Retina (tissue), 1 donor: ENCODE measurements around the gene GATA1.
A peak's percentile ranks its signal among the peaks of the same experiment; 100 is the strongest.

Source experiments
- DNase-seq: peaks from one replicate; pipeline ENCODE4 v3.0.0-alpha.2; 2016

GATA1 gene

DNA sequence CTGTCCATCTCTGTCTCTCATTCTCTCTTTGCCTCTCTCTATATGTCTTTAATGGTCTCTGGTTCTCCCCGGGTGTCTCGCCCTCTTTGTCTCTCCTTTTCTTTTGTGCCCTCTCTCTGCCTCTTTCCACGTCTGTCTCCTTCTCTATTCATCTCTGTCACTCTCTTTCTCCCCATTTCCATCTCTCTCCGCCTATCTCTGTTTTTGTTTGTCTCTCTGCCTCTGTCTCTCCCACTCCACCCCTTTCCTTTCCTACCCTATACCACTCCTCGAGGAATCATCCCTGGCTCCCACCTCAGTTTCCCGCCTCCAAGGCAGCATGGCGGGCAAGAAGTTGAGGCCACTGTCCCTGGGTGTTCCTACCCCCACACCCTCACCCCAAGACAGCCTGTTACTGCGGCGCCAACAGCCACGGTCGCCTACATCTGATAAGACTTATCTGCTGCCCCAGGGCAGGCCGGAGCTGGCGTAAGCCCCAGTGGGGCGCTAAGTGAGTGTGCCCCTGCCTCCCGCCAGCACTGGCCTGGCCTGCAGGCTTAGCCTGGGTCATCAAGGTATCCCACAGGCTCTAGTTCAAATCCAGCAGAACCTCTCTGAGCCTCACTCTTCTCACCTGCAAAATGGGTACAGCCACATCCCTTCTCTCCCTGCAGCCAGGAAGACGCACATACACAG is 713 bp upstream of the GATA1 start:
- no peak for DNase-seq

DNA sequence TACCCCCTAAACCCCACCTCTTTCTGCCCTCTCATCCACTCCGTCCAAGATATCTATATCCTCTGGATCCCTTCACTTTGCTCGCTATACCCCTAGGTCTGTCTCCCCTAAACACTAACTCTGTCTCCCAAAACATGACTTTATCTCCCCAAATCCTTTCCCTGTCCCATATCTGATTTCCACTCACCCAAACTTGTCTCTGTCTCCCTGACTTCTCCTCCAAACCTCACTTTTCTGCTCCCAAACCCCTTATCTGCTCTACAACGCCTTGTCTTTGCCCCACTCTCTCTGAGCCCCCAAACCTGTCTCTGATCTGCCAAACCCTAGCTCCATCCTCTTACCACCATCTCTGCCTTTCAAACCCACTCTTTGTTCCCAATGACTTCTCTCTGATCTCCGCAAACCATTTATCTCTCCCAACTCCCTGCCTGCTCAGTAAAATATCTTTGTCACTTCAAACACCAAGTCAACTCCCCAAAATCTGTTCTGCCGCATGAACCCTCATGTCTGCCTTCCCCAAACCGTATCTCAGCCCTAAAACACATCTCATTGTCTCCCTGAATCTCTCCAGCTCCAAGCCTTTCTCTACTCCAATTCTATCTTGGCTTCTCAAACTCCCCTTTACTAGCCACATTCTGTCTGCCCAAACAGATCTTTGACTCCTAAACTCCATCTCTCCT is 575 bp downstream of the GATA1 start:
- DNase-seq = no peak

DNA sequence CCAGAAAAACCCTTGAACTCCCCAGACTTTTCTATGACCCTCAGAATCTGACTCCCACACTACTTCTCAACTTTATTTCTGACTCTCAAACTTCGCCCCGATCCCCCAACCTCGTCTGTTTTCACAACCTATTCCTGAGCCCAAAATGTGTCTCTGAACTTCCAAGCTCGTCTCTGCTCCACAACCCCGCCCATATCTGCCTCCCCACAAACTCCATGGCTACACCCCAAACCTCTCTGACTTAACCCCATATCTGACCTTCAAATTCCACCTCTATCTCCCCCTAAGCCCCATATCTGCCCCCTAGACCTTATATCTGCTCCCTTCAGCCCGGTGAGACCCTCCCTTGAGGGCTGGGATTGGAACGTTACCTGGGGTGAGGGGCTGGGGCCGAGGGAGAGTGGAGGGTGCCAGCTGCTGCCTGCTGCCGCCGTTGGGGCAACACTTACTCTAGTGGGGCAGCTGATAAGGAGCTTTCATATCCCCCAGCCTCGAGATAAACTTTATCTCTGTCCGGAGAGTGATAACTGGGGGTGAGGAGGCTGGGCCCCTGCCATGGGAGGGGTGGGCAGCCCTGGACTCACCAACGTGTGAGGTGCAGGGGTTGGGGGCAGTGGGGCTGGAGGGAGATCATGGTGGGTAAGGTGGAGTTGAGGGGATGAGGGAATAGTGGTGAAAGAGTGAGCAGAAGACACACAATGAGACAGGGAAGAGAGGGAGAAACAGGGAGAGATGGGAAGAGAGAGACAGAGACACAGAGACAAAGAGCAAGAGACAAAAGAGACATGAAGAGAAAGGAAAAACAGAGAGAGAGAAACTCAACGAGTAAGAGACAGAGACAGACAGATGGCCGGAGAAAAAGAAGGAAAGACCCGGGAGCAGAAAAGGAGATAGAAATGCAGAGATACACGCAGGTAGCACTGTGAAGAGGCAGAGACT is 1.4 kb downstream of the GATA1 start:
- DNase-seq = no peak

DNA sequence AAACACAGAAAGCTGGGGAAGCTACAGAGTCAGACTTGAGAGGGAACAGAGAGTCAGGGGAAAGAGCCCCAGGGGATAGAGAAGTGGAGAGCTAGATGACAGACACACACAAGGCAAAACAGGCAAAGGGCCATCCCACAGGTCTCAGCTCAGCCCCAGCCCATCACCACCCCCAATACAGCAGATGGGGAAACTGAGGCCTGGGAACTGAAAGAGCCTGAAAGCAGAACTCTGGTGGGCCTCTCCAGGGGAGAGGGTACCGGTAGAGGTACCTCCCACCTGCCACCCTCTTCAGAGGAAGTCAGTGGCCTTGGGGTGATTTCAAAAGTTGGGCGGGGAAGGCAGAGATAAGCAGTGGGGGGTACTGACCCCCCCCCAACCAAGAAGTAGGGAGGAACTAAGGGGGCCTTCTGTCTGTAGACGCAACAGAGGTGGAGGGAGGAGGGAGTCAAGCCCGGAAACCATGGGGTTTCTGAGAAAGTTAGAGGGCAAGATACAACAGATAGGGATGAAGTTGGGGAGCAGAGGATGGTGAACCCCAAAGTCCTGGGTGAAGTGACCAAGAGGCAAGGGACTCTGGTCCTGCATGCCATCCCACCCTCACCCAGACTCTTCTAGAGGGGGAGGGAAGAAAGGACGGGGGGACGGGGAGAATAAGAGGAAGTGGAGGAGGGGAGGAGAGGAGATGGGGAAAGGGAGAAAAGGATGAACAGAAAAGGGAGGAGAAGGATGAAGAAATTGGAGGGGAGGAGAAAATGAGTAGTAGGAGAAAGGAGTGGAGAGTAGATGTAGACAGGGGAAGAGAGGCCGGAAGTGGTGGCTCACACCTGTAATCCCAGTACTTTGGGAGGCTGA is 3.2 kb downstream of the GATA1 start:
- no peak for DNase-seq

DNA sequence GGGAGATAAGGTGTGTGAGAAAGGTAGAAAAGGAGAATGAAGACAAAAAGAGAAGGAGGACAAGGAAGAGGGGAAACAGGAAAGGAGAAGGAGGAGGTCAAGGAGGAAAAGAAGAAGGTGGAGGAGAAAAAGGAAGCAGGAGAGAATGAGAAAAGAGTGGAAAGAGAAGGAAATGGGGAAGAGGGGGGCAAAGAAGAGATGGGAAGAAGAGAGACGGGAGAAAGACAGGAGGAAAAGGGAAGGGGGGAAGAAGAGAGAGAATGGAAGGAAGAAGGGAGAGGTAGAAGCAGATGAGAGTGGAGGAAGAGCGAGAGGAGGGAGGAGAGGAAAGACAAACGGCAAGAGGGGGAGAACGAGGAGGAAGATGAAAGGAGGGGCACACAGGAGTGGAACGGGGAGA is 4.1 kb downstream of the GATA1 start:
- DNase-seq = no peak

DNA sequence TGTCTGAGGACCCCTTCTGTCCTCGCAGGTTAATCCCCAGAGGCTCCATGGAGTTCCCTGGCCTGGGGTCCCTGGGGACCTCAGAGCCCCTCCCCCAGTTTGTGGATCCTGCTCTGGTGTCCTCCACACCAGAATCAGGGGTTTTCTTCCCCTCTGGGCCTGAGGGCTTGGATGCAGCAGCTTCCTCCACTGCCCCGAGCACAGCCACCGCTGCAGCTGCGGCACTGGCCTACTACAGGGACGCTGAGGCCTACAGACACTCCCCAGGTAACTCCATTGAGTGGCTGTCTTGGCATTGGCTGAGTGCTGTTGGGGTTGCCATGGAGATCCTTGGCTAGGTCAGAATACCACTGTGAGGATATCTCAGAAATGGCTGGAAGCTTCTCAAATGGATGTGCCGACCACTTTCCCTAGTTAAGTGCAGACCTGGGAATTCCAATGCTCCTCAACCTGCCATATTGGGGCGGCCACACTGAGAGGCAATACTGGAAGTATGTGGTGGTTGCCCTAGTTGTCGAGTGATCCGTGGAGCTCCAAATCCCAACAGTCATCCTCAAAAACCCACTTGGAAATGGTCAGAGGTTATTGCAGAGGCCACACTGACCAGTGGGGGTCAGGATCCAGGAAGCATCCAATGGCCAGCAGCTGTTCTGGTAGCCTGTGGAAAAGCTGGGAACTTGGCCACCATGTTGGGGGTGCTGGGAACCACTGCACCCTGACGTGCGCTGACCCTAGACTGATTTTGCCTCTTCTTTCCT is 4.9 kb downstream of the GATA1 start:
- DNase-seq = no peak

DNA sequence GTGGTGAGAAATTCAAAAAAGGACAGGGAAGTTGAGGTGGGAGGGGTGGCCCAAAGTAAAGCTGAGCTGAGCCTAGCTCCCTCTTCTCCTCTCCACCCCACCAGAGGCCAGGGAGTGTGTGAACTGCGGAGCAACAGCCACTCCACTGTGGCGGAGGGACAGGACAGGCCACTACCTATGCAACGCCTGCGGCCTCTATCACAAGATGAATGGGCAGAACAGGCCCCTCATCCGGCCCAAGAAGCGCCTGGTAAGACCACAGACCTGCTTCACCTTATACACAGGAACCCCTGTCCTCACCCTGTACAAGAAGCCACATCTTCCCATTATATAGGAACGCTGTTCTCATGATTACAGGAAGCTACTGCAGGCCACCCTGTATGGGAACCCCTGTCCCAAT is 5.8 kb downstream of the GATA1 start:
- DNase-seq = no peak

DNA sequence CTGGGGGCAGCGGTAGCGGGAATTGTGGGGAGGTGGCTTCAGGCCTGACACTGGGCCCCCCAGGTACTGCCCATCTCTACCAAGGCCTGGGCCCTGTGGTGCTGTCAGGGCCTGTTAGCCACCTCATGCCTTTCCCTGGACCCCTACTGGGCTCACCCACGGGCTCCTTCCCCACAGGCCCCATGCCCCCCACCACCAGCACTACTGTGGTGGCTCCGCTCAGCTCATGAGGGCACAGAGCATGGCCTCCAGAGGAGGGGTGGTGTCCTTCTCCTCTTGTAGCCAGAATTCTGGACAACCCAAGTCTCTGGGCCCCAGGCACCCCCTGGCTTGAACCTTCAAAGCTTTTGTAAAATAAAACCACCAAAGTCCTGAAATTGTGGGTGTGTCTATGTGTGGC is 7.5 kb downstream of the GATA1 start:
- DNase-seq = no peak

DNA sequence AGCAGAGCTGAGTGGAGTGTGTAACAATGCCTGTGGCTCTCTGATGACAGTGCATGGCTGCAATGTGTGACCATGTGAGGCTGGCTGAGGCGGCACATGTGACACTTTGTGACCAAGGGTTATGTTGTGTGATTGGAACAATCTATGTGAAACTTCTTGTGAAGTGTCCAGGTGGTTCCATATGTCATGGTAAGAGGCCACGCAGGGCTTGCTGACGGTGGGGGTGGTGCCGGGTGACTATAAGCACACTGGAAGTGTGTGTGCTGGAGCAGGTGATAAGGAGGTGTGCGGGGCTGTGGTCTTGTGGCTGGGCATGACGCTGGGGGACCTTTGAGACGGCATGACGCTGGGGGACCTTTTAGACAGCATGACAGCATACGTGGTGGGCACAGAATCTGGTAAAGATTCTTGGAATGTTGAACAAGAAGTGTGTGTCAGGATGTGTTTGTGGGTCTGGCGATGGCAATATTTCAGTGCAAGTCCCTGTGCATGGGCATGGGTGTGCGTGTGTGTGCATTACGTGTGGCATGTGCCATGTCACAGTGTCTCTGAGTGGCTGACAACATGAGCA is 8.0 kb downstream of the GATA1 start:
- DNase-seq = no peak

DNA sequence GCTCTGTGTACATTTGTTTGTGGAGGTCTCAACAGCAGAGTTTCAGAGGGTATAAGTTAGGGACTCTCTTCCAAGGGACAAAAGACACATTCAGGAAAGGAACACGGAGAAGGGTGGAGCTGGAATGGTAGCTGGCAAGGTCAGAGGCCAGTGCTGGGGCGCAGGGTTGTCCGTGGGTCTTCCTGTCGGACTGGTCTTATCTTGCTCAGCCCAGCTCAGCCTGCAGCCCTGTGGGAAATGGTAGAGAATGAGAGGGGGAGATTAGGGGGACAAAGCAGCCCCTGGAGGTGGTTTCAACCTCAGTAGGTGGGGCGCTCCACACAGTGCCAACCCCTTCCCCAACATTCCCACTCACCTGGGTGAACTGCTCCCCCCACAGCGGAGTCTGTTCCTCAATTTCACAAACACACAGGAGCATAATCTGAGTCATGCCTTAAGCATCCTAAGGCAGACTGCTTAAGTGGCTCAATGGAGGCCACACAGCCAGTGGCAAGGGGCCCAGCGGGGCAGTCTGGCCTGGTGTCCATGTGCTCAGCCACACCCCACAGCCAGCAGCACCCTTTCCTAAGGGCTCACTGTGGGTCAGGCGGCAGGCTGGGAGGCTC is 8.6 kb downstream of the GATA1 start:
- DNase-seq = no peak

DNA sequence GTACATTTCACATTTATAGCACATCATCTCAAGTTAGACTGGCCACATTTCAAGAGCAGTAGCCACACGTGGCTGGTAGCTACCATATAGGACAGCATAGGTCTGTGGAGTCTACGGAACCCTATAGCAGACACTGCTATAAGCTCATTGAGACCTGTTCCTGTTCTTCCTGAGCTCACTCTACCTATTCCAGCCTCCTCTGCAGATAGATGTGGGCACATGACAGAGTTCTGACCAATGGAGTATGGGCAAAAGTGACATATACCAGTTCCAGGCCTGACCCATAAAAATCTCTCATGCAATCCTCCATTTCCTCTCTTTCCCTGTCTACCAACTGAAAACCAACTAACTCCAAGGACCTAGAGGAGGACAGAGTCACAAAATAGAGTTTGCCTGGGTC is 11.9 kb downstream of the GATA1 start:
- DNase-seq = no peak

DNA sequence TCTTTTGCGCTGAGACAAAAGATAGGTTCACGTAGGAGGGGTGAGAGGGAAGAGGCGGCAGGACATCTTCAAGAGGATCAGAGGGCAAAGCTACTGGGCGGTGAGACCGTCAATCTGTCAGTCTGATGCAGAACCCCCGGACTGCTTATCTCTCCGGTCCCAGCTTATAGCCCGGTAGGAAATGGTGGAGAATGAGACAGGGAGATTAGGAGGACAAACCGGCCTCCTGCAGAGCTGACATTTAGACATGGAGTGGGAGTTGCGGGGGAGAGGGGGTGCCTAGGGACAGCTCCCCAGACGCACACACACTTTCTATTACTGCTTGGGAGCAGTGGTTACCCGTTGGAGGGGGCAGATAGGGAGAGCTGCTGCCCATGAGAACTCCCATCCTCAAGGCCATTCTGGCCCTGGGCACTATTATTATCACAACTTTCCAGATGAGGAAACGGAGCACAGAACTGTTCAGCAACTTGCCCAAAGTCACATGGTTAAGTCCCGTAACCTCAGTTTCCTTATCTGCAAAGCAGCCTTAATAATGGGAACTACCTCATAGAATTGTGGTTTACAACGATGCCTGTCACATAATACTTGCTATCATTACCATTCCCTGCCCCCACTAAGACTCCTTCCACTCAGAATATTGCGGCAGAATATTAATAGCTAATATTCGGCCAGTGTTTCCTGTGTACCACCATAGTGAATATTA is 14.3 kb downstream of the GATA1 start:
- DNase-seq = no peak

DNA sequence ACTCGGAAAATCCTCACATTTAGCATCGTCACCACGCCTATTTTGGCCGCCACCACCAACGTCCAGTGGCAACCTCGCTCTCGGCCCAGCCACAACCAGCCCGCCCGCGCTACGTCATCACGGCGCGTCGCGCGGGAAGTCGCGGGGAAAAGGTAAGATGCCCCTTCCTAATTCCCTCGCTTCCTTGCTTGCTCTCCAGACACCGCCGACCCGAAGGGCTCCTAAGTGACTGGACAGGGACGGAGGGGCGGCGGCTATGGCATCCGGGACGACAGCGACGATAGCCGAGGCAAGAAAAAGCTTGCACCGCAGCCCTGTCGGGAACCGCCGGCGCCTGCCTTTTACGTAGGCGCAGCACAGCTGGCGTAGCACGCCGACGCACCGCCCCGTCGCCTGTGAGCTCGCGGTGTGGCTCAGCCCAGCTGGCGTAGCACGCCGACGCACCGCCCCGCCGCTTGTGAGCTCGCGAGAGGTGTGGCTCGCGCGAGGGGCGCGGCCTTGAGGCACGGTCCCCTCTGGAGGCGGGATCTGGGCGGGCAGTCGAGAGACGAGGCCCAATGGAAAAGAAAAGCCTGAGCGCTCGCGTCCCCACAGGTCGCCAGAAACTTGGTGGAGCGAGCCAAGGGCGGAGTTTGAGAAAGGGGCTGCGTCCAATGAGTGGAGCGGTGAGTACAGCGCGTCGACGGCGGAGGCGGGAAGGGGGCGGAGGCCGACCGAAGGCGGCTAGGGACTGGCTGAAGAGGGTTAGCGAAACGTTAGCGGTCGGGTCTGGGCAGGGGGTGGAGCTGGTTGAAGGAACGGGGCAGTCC is 15.1 kb downstream of the GATA1 start, which contains the start of gene HDAC6:
HDAC6 (plus strand) TSS at position 788 of the 809 bp plus-strand sequence. CDS start 626 bp downstream, outside the sequence.
- peak; percentile 97 for DNase-seq

DNA sequence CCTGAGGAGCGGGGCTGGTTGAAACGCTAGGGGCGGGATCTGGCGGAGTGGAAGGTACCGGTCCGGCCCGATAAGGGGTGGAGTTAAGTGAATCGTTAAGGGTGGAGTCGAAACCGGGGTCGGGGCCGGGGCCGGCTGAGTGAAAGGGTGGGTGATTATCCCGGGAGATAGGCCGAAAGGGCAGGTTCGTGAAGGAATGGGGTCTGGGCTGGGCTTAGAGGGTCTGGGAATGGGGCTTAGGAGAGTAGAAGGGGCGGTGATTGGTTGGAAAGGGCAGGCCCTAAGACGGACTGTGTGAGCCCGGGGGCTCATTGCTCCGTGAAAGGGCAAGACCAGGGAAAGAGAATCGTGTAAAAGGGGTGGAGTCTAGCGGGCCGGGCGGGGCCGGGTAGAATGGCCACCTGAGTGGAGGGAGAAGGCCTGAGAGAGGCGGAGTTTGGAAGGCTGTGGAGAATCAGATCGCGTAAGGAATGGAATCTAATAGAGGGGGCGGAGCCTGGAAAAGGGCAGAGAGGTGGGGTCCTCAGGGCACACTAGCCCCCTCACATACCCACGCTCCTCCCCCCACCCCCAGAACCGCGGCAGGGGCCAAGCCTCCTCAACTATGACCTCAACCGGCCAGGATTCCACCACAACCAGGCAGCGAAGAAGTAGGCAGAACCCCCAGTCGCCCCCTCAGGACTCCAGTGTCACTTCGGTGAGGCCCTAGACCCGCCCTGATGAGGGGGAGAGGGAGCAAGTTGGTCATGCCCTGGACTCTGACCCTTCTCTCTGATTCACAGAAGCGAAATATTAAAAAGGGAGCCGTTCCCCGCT is 15.9 kb downstream of the GATA1 start:
- DNase-seq = peak; percentile 80

DNA sequence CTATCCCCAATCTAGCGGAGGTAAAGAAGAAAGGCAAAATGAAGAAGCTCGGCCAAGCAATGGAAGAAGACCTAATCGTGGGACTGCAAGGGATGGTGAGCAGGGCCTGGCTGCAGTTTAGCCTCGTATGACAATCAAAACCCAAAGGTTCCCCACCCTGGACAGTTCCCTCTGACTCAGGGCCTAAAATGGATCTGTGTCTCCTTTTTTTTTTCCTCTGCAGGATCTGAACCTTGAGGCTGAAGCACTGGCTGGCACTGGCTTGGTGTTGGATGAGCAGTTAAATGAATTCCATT is 16.5 kb downstream of the GATA1 start:
- no peak for DNase-seq

DNA sequence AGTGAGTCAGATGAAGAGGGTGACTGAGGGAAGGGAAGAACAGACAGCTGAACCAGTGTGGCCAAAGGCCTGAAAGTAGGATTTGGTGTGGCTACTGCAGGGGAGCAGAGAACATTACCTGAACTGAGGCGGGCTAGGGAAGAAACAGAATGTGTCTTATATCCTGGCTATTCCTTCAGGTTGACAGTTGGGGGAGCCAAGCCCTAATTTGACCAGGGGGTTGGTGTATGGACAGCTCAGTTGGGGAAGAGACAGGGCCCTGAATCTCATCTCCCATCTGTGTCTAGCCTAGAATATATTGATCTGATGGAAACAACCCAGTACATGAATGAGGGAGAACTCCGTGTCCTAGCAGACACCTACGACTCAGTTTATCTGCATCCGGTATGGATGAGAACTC is 19.7 kb downstream of the GATA1 start:
- DNase-seq = no peak

DNA sequence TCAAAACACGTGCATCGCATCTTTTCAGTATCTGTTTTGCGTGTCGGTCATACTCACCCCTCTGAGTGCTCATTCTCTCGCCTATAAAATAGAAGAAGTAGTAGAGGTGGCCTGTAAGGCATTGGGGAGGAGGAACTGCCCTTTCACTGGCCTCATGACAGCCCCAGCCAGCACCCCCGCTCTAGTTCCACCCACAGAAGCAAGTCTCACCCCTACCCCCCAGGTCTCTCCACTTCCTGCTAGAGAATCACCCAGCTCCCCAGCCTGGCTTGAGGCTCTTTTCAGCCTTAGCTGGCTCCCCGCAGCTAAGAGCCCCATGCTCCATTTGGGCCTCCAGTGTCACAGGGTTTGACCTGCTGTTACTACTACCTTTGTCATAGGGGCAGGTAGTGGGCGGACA is 27.3 kb downstream of the GATA1 start:
- no peak for DNase-seq

DNA sequence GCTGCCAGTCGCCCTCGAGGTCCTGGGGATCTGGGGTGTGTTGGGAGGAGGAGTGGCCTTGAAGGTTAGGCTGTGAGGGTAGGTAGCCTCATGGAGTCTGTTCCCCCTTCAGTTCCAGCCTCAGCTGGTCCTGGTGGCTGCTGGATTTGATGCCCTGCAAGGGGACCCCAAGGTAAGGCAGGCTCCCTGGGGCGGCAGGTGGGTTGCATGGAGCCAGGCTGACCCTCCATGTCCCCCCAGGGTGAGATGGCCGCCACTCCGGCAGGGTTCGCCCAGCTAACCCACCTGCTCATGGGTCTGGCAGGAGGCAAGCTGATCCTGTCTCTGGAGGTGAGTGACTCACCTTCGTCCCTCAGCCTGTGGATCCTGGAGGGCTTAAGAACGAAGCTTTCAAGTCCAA is 28.3 kb downstream of the GATA1 start:
- DNase-seq = no peak

DNA sequence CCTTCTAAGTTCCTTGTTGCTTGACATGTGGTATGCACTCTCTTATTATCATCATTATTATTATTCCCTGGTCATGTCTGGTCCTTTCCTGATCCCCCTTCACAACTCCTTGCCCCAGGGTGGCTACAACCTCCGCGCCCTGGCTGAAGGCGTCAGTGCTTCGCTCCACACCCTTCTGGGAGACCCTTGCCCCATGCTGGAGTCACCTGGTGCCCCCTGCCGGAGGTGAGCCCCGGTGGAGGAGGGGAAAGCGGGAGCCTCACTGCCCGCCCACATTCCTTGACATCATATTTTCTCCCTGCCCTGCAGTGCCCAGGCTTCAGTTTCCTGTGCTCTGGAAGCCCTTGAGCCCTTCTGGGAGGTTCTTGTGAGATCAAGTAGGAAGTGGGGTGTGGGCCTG is 28.9 kb downstream of the GATA1 start:
- DNase-seq = no peak
